Effector memory CD8-positive, alpha-beta T cell (primary cell): ENCODE measurements around the gene SPATA13.
A peak's percentile ranks its signal among the peaks of the same experiment; 100 is the strongest.

ENCODE experiments used
- ATAC-seq: fragments of 150-1000 bp; cut with Tn5 transposase; replicated peaks from 2 replicates; pipeline ENCODE4 v1.10.0; 2021; ENCODE audit warnings: mild to moderate bottlenecking, moderate library complexity
- DNase-seq, 3 experiments: peaks; one replicate each; pipeline ENCODE4 v3.0.0; 2021
- H3K27ac Mint-ChIP-seq, 2 donors: one replicate each; pipeline ENCODE4 v1.8.0; 2022; ENCODE audit warnings: mild to moderate bottlenecking in 2 of 2, mixed read lengths in 2 of 2, moderate library complexity in 2 of 2
- H3K27me3 Mint-ChIP-seq, 2 donors: one replicate each; pipeline ENCODE4 v1.8.0; 2022; ENCODE audit warnings: mixed read lengths in 2 of 2
- H3K36me3 Mint-ChIP-seq: one replicate; pipeline ENCODE4 v1.8.0; 2022; ENCODE audit warnings: mild to moderate bottlenecking, moderate library complexity, mixed read lengths; ENCODE audit not compliant: insufficient read depth
- H3K4me1 Mint-ChIP-seq, 2 donors: one replicate each; pipeline ENCODE4 v1.8.0; 2022; ENCODE audit warnings: low read depth in 2 of 2, mixed read lengths in 2 of 2
- H3K4me3 Mint-ChIP-seq, 2 donors: one replicate each; pipeline ENCODE4 v1.8.0; 2022; ENCODE audit warnings: mild to moderate bottlenecking in 2 of 2, mixed read lengths in 2 of 2, moderate library complexity in 2 of 2
- H3K9me3 Mint-ChIP-seq, 2 donors: one replicate each; pipeline ENCODE4 v1.8.0; 2022; ENCODE audit warnings: mixed read lengths in 2 of 2

Gene SPATA13

DNA sequence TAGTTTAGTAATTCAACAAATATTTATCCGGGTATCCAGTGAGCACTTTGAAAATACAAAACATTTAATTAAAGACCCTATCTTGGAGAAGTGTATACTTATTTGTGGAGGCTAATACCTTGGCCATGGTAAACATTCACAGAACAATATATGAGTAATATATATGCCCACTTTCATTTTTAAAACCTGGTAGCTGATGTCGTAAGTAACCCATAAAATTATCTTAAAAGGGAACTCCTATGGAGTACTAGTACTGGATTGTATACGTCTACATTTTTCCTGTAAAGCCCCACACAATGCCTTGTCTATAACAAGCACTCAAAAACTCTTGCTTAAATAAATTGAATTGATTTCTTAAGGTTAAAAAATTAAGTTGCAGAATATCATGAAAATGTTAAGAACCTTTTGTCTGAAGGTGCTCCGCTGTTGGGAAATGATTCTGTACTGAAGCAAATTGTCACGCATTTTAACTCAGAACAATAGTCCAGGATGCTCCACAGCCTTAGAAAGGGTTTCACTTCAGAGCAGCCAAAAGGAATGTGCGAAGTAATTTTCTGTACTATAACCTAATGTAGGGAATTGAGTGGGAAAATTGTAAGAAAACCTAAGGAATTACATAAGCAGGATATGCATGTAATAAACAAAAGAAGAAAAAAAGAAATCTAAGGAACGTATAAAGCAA, 90.0 kb downstream of the SPATA13 start:
- Mint-ChIP-seq H3K36me3 (peaks cover 38% of the 10 kb centered on the region), H3K27ac (peak overlapping the region; percentile 92 to 95), H3K4me3 (peak overlapping the region; percentile 93 to 95), H3K9me3 (no peaks in the 10 kb centered on the region), H3K4me1 (peaks cover 54 to 58% of the 10 kb centered on the region in 2 donors), H3K27me3 (no peaks in the 10 kb centered on the region)
- no peak for DNase-seq
- ATAC-seq = no peak

DNA sequence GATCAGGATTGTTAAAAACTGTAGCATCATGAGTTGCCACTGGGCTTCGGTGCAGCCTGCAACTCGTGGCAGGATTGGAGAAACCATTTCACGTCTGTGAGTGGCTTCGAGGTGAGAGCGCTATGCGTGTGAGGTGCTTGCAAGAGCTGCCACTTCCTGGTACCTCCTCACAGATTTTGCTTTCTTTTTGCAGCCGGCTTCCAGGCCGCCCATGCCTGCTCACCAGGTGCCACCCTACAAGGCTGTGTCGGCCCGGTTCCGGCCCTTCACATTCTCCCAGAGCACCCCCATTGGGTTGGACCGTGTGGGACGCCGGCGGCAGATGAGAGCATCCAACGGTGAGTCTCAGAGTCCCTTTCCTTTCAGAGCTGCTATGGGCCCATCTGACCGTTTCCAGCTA, 91.0 kb downstream of the SPATA13 start:
- DNase-seq (peak; percentile 83 to 84 (median 83)), ATAC-seq (peak; percentile 83)
- peaks cover 58 to 61% of the 10 kb centered on the region in 2 donors for H3K4me1 Mint-ChIP-seq
- peak overlapping the region; percentile 92 to 95 for H3K27ac Mint-ChIP-seq
- H3K9me3 Mint-ChIP-seq = no peaks in the 10 kb centered on the region
- H3K4me3 Mint-ChIP-seq = peak overlapping the region; percentile 93 to 95
- H3K36me3 Mint-ChIP-seq = peaks cover 46% of the 10 kb centered on the region
- H3K27me3 Mint-ChIP-seq = no peaks in the 10 kb centered on the region

GRCh38 chr13:24252136-24252535, 91.6 kb downstream of the SPATA13 start:
- Mint-ChIP-seq H3K27me3 (no peaks in the 10 kb centered on the region), H3K4me1 (peaks cover 61 to 64% of the 10 kb centered on the region in 2 donors), H3K4me3 (peak overlapping the region; percentile 93 to 95), H3K9me3 (no peaks in the 10 kb centered on the region), H3K36me3 (peaks cover 52% of the 10 kb centered on the region), H3K27ac (peak overlapping the region; percentile 92 to 95)
- no peak for ATAC-seq
- DNase-seq = no peak

- Mint-ChIP-seq H3K27me3 (no peaks in the 10 kb centered on the region), H3K4me1 (peaks cover 67 to 73% of the 10 kb centered on the region in 2 donors), H3K27ac (peak overlapping the region; percentile 92 to 95), H3K36me3 (peaks cover 59% of the 10 kb centered on the region), H3K4me3 (peak overlapping the region; percentile 93 to 95), H3K9me3 (no peaks in the 10 kb centered on the region)
- ATAC-seq (peak; percentile 17), DNase-seq (no peak)
Observed at GRCh38 chr13:24253520-24254145, 93.1 kb downstream of the SPATA13 start.

GRCh38 chr13:24254146-24254841, 93.8 kb downstream of the SPATA13 start:
- no peaks in the 10 kb centered on the region for H3K9me3 Mint-ChIP-seq
- peaks cover 66% of the 10 kb centered on the region for H3K36me3 Mint-ChIP-seq
- H3K27me3 Mint-ChIP-seq = no peaks in the 10 kb centered on the region
- H3K27ac Mint-ChIP-seq = peak overlapping the region; percentile 92 to 95
- H3K4me3 Mint-ChIP-seq = peak overlapping the region; percentile 93 to 95
- DNase-seq (peak; percentile 51 to 69 (median 53)), ATAC-seq (peak; percentile 59)
- H3K4me1 Mint-ChIP-seq = peaks cover 71 to 80% of the 10 kb centered on the region in 2 donors

- Mint-ChIP-seq H3K4me3 (peak overlapping the region in 1 of 2 donors; percentile 62), H3K9me3 (no peaks in the 10 kb centered on the region), H3K4me1 (peaks cover 69 to 86% of the 10 kb centered on the region in 2 donors), H3K27me3 (no peaks in the 10 kb centered on the region), H3K27ac (peak overlapping the region; percentile 83 to 91), H3K36me3 (peaks cover 67% of the 10 kb centered on the region)
- DNase-seq = no peak
- no peak for ATAC-seq
Observed at GRCh38 chr13:24257497-24257896, 97.0 kb downstream of the SPATA13 start.

DNA sequence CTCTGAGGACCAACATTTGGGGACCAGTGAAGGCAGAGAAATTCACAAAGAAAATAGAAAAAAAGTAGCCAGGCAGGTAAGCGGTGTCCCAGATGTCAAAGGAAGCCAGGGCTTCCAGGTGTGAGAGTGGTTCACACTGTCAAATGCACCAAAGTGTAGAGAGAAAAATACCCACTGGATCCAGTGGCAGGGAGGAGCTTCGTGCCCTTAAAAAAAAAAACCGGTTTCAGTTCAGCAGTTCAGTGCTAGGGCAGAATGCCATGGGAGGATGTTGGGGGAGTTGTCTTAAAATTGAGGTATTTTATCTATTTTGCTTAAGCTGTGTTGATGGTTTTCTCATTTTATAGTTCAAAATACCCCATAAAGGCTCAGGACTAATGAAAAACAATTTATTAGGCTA, 101.0 kb downstream of the SPATA13 start:
- no peaks in the 10 kb centered on the region for H3K27me3 Mint-ChIP-seq
- H3K4me3 Mint-ChIP-seq = peak overlapping the region; percentile 69
- H3K9me3 Mint-ChIP-seq = no peaks in the 10 kb centered on the region
- DNase-seq (peak; percentile 44 to 54 (median 52)), ATAC-seq (peak; percentile 68)
- peaks cover 49% of the 10 kb centered on the region for H3K36me3 Mint-ChIP-seq
- peaks cover 64 to 91% of the 10 kb centered on the region in 2 donors for H3K4me1 Mint-ChIP-seq
- peak overlapping the region; percentile 81 to 99 for H3K27ac Mint-ChIP-seq

DNA sequence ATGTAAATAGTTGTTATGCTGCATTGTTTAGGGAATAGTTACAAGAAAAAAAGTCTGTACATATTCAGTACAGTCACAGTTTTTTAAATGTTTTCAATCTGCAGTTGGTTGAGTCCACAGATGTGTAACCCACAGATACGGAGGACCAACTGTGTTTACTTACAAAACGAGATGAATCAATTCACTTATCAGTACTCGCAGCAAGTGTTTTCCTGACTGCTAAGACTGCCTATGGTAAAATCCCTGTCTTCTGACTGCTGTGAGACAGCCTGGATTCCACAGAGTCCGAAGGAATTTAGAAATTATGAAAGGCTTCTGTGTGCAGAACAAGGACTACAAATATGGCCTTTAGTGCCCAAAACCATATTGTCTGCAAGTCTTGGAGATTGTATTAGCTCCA, 103.1 kb downstream of the SPATA13 start:
- peak overlapping the region; percentile 74 to 77 for H3K4me3 Mint-ChIP-seq
- H3K27ac Mint-ChIP-seq = peak overlapping the region; percentile 93 to 99
- peaks cover 74 to 94% of the 10 kb centered on the region in 2 donors for H3K4me1 Mint-ChIP-seq

GRCh38 chr13:24264976-24265375, 104.5 kb downstream of the SPATA13 start:
- no peaks in the 10 kb centered on the region for H3K27me3 Mint-ChIP-seq
- H3K36me3 Mint-ChIP-seq = peaks cover 40% of the 10 kb centered on the region
- DNase-seq (peak; percentile 75 to 79 (median 76)), ATAC-seq (peak; percentile 93)
- peaks cover 71 to 95% of the 10 kb centered on the region in 2 donors for H3K4me1 Mint-ChIP-seq
- H3K27ac Mint-ChIP-seq = peak overlapping the region; percentile 93 to 99
- H3K9me3 Mint-ChIP-seq = no peaks in the 10 kb centered on the region
- peak overlapping the region; percentile 74 to 77 for H3K4me3 Mint-ChIP-seq

More for the DNA sequence above, 103.1 kb downstream of the SPATA13 start:
- Mint-ChIP-seq H3K36me3 (peaks cover 45% of the 10 kb centered on the region), H3K9me3 (no peaks in the 10 kb centered on the region), H3K27me3 (no peaks in the 10 kb centered on the region)
- ATAC-seq (no peak), DNase-seq (no peak)

- Mint-ChIP-seq H3K27ac (peak overlapping the region; percentile 93 to 99), H3K27me3 (no peaks in the 10 kb centered on the region), H3K4me1 (peaks cover 69 to 94% of the 10 kb centered on the region in 2 donors), H3K9me3 (no peaks in the 10 kb centered on the region), H3K4me3 (peak overlapping the region; percentile 74 to 77), H3K36me3 (peaks cover 45% of the 10 kb centered on the region)
- ATAC-seq (no peak), DNase-seq (no peak)
Observed at GRCh38 chr13:24265453-24265852, 104.9 kb downstream of the SPATA13 start.

DNA sequence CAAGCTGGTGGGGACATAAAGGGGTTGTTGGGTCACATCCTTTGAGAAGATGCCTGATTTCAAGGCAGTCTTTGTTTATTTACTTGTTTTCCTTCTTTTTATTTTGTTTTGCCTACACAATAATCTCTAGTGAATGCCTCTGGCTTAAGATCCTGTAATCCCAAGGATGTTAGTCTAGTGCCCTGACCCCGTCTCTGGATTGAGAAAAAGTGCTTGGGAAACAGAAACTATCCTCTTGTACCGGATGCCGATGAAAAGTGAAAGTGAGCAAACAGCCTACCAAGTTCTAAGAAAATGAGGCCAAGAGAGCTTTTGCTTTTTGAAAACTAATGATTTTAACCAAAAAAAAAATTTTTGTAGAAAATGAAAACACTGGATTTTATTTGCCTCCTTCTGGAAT, 106.8 kb downstream of the SPATA13 start:
- no peak for ATAC-seq
- peaks cover 0 to 1% of the 10 kb centered on the region in 2 donors for H3K9me3 Mint-ChIP-seq
- peak overlapping the region; percentile 93 to 99 for H3K27ac Mint-ChIP-seq
- peak overlapping the region; percentile 76 to 83 for H3K4me3 Mint-ChIP-seq
- H3K27me3 Mint-ChIP-seq = no peaks in the 10 kb centered on the region
- peaks cover 53% of the 10 kb centered on the region for H3K36me3 Mint-ChIP-seq
- DNase-seq = peak; percentile 23 to 47 (median 42)
- peaks cover 71 to 91% of the 10 kb centered on the region in 2 donors for H3K4me1 Mint-ChIP-seq

GRCh38 chr13:24267801-24268200, 107.3 kb downstream of the SPATA13 start:
- Mint-ChIP-seq H3K36me3 (peaks cover 55% of the 10 kb centered on the region), H3K27ac (peak overlapping the region; percentile 93 to 99), H3K4me1 (peaks cover 76 to 91% of the 10 kb centered on the region in 2 donors), H3K4me3 (peak overlapping the region; percentile 76 to 83), H3K9me3 (peaks cover 0 to 1% of the 10 kb centered on the region in 2 donors), H3K27me3 (no peaks in the 10 kb centered on the region)
- DNase-seq (no peak), ATAC-seq (no peak)

DNA sequence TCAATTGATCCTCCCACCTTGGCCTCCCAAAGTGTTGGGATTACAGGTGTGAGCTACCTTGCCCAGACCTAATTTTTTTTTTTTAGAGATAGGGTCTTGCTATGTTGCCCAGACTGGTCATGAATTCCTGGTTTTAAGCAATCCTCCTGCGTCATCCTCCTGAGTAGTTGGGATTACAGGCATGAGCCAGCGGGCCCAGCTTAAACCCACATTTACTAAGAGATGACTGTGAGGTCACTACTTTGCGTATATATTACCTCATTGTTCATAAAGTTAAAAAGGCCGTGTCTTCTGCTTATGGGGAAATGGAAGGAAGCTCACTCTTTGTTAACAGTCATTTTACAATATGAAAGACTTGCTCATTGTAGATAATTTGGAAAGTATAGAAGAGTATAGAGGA, 109.3 kb downstream of the SPATA13 start:
- peaks cover 68% of the 10 kb centered on the region for H3K36me3 Mint-ChIP-seq
- peak overlapping the region; percentile 96 to 99 for H3K27ac Mint-ChIP-seq
- H3K27me3 Mint-ChIP-seq = no peaks in the 10 kb centered on the region
- peaks cover 0 to 1% of the 10 kb centered on the region in 2 donors for H3K9me3 Mint-ChIP-seq
- H3K4me1 Mint-ChIP-seq = peaks cover 76 to 92% of the 10 kb centered on the region in 2 donors
- DNase-seq = no peak
- H3K4me3 Mint-ChIP-seq = peak overlapping the region; percentile 71 to 87
- ATAC-seq = no peak
